Measurements from ENCODE around the gene WNK4.

Gene WNK4

GRCh38 chr17:42832934-42833766 is 52.7 kb downstream of the WNK4 start, which contains the start of gene PSME3:
Gene PSME3 (plus strand): TSS chr17:42833397. CDS start chr17:42833632, 235 bp downstream.
- in situ Hi-C loops (cut with MboI; ENCODE audit: low sequenced_read_pairs) = no loop called here

- in situ Hi-C loops (cut with MboI; ENCODE audit: low sequenced_read_pairs) = no loop called here
Measured at GRCh38 chr17:42833767-42834422, 53.5 kb downstream of the WNK4 start.

GRCh38 chr17:42835732-42836131 is 55.3 kb downstream of the WNK4 start:
- in situ Hi-C loops (cut with MboI; ENCODE audit: low sequenced_read_pairs) = no loop called here

GRCh38 chr17:42841975-42842685 is 61.7 kb downstream of the WNK4 start:
- in situ Hi-C loops (cut with MboI; ENCODE audit: low sequenced_read_pairs) = no loop called here

- in situ Hi-C loops (cut with MboI; ENCODE audit: low sequenced_read_pairs) = no loop called here
Measured at GRCh38 chr17:42843358-42843934, 63.0 kb downstream of the WNK4 start.

- in situ Hi-C loops (cut with MboI; ENCODE audit: low sequenced_read_pairs) = no loop called here
Measured at GRCh38 chr17:42844271-42844670, 63.9 kb downstream of the WNK4 start, which contains the start of gene AOC2. Gene AOC2 (plus strand): TSS chr17:42844580. CDS start chr17:42844627, 47 bp downstream.

GRCh38 chr17:42844761-42845555 is 64.5 kb downstream of the WNK4 start:
- in situ Hi-C loops (cut with MboI; ENCODE audit: low sequenced_read_pairs) = no loop called here

- in situ Hi-C loops (cut with MboI; ENCODE audit: low sequenced_read_pairs) = no loop called here
Measured at GRCh38 chr17:42845556-42845917, 65.1 kb downstream of the WNK4 start.

- in situ Hi-C loops (cut with MboI; ENCODE audit: low sequenced_read_pairs) = no loop called here
Measured at GRCh38 chr17:42845918-42846593, 65.6 kb downstream of the WNK4 start.
